GM12873 (cell line): ENCODE measurements around the gene RFX4.

Experiments used
- CTCF ChIP-seq: IDR thresholded peaks from 2 replicates; pipeline ENCODE4 v1.5.1; 2012; ENCODE audit warnings: low read depth, mild to moderate bottlenecking, moderate library complexity, low read length, control low read depth; ENCODE audit not compliant: insufficient read depth; ENCODE audit errors: missing control alignments

The RFX4 gene

GRCh38 chr12:106682594-106683234 lies 99.9 kb downstream of the RFX4 start:
- TF ChIP-seq CTCF = peak; percentile 40

- TF ChIP-seq CTCF = no peak
Observed at GRCh38 chr12:106684497-106684896, 101.7 kb downstream of the RFX4 start.

- no peak for TF ChIP-seq CTCF
Observed at GRCh38 chr12:106685381-106685780, 102.6 kb downstream of the RFX4 start.

- no peak for TF ChIP-seq CTCF
Observed at GRCh38 chr12:106687672-106688071, 104.9 kb downstream of the RFX4 start.

GRCh38 chr12:106690569-106691305 lies 107.9 kb downstream of the RFX4 start:
- TF ChIP-seq CTCF = no peak

GRCh38 chr12:106692896-106693820 lies 110.4 kb downstream of the RFX4 start:
- TF ChIP-seq CTCF = no peak

- no peak for TF ChIP-seq CTCF
Observed at GRCh38 chr12:106696071-106696470, 113.3 kb downstream of the RFX4 start.
